NB4 (cell line): ENCODE data around the gene DLGAP4.

Source experiments
- DNase-seq: peaks from one replicate; pipeline ENCODE4 v3.0.0; 2010; ENCODE audit warnings: low read depth
- H3K4me3 ChIP-seq: one replicate; pipeline ENCODE4 v1.5.1; 2011; ENCODE audit warnings: mild to moderate bottlenecking, low read depth, low read length, moderate library complexity
- CTCF ChIP-seq: IDR thresholded peaks from one replicate; pipeline ENCODE4 v1.5.1; 2012; ENCODE audit warnings: low read depth, low read length
- MAX ChIP-seq: IDR thresholded peaks from 2 replicates; pipeline ENCODE4 v1.6.1; 2011; ENCODE audit warnings: low read depth, low read length
- MYC ChIP-seq: IDR thresholded peaks from 2 replicates; pipeline ENCODE4 v1.6.1; 2011; ENCODE audit warnings: low read depth, low read length
- POLR2A ChIP-seq: IDR thresholded peaks from 2 replicates; pipeline ENCODE4 v1.6.1; 2011; ENCODE audit warnings: mild to moderate bottlenecking; ENCODE audit not compliant: insufficient read length; ENCODE audit errors: extremely low read depth

DLGAP4 gene

GRCh38 chr20:36541768-36542488 lies 235.8 kb downstream of the DLGAP4 start:
- H3K4me3 ChIP-seq, result no peak overlapping the region
- DNase-seq, result peak; percentile 32
- TF ChIP-seq CTCF (peak; percentile 29), POLR2A (no peak)

DNA sequence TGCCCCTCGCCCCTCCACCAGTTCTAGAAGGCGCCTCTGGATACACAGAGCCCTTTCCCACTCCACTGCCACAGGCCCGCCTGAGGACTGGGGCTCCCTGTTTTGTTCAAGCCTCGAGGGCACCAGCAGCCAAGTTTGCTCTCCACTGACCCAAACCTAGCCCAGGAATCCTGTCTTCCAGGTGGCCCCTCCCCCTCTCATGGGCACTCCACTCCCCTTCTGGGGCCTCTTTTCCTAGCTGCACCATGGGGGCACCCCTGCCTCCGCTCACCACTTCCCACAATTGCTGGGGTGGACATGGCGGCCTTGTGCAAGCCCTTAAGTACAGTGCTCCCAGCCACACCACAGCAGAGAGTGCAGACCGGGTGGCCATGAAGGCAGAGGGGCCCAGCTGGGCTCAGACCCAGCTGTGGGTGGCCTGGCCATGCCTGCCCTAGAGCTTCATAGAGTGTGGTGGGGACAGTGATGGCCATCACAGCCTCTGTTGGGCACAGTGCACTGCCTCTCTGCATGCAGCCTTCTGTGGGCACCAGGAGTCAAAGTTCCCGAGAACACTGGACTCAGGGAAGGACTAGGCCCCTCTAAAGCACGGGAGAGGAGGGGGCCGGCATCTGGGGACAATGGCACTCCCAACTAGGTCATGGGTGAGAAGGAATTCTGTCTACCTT lies 236.5 kb downstream of the DLGAP4 start:
- no peak overlapping the region for H3K4me3 ChIP-seq

GRCh38 chr20:36543184-36544133 lies 237.3 kb downstream of the DLGAP4 start:
- H3K4me3 ChIP-seq, result no peak overlapping the region
- no peak for TF ChIP-seq POLR2A
- TF ChIP-seq MAX, result no peak
- TF ChIP-seq MYC, result no peak
- no peak for TF ChIP-seq CTCF
- no peak for DNase-seq

More for the DNA sequence above, 236.5 kb downstream of the DLGAP4 start:
- no peak for DNase-seq
- TF ChIP-seq POLR2A (no peak), CTCF (no peak), MYC (no peak), MAX (no peak)

- TF ChIP-seq CTCF, result no peak
- no peak for TF ChIP-seq POLR2A
- TF ChIP-seq MYC, result no peak
- no peak for TF ChIP-seq MAX
- H3K4me3 ChIP-seq, result no peak overlapping the region
- no peak for DNase-seq
These were observed 238.2 kb downstream of the DLGAP4 start for GRCh38 chr20:36544134-36545018.

DNA sequence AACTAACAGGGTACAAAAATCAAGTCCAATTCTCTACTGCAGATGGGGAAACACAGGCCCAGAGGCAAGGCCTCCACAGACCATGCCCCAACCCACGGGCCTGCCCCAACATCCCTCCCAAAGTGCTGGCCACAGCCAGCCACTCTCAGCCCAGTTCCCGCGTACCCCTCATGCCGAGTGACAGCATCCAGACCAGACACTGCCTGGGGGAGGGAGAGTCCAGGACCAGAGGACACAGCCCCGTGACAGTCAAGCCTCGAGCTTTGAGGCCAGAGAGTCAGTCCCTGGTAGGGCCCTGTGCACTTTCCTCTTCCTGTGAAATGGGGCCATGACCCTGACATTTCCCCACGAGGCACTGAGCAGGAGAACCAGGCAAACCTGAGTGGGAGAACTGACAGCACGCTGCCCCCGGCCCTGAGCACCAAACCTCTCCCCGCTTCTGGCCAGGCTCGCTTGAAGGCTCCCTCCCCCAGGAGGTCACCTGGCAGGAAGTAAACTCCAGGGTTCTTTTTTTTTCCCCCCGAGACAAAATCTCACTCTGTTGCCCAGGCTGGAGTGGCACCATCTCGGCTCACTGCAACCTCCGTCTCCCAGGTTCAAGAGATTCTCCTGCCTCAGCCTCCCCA lies 240.1 kb downstream of the DLGAP4 start:
- no peak overlapping the region for H3K4me3 ChIP-seq
- TF ChIP-seq MAX (no peak), MYC (no peak), POLR2A (no peak), CTCF (no peak)
- no peak for DNase-seq
